Sigmoid colon (tissue), 7 donors: ENCODE data around the gene LONP1. TPM values are rescaled to one million over a fixed set of nuclear protein-coding genes. Genes with fewer than 3 reads are reported as not detected.

Experiments used
- DNase-seq: peaks from one replicate; pipeline ENCODE4 v3.0.0-alpha.2; 2019
- H3K27ac ChIP-seq, 4 donors: fragments of 200-600 bp; sonication (generic); one replicate each; pipeline ENCODE4 v1.5.1; 2016 to 2019; ENCODE audit warnings: mild to moderate bottlenecking in 1 of 4
- H3K27me3 ChIP-seq, 3 donors: fragments of 200-600 bp; sonication (generic); one replicate each; pipeline ENCODE4 v1.5.1; 2019; ENCODE audit warnings: mild to moderate bottlenecking in 1 of 3
- H3K36me3 ChIP-seq, 4 donors: fragments of 200-600 bp; sonication (generic); one replicate each; pipeline ENCODE4 v1.5.1; 2016 to 2019
- H3K4me1 ChIP-seq, 4 donors: fragments of 200-600 bp; sonication (generic); one replicate each; pipeline ENCODE4 v1.5.1; 2017 to 2019
- H3K4me3 ChIP-seq, 4 donors: fragments of 200-600 bp; sonication (generic); one replicate each; pipeline ENCODE4 v1.5.1; 2017 to 2019; ENCODE audit warnings: mild to moderate bottlenecking in 2 of 4, moderate library complexity in 1 of 4
- H3K9me3 ChIP-seq, 4 donors: fragments of 200-600 bp in 3 of 4; sonication (generic) in 3 of 4; one replicate each; pipeline versions ENCODE4 v1.5.1 to v1.6.1; 2013 to 2019
- EP300 ChIP-seq, 4 donors: sonication (generic); formaldehyde crosslinking; IDR thresholded peaks; one replicate each; pipeline ENCODE4 v1.6.1; 2017; ENCODE audit warnings: antibody characterized with exemption in 4 of 4
- POLR2A ChIP-seq, 2 donors: fragments of 450-650 bp; IDR thresholded peaks; one replicate each; pipeline ENCODE4 v1.6.1; 2016; ENCODE audit warnings: antibody characterized with exemption in 2 of 2, mild to moderate bottlenecking in 2 of 2, moderate library complexity in 2 of 2
- POLR2AphosphoS5 ChIP-seq, 4 donors: sonication (generic); formaldehyde crosslinking; IDR thresholded peaks; one replicate each; pipeline ENCODE4 v1.6.1; 2017; ENCODE audit warnings: antibody characterized with exemption in 4 of 4
- WGBS, 2 donors: extraction: QIAGEN DNeasy Blood & Tissue Kit; methylation state at CpG; one replicate each; pipeline ENCODE4 v1.1.7; 2013; 5-methylcytosine and 5-hydroxymethylcytosine counted together
- intact Hi-C: fragments of 100-400 bp; cut with DNase I; formaldehyde crosslinking; loops from one replicate; pipeline ENCODE4 v1.15.1; 2023
- polyA plus RNA-seq, 3 donors: library from polyadenylated mRNA; stranded (reverse); fragments of 200-250 nt; gene quantifications; one replicate each; pipeline ENCODE4 v1.2.3, GENCODE V29; 2013
- total RNA-seq, 4 donors: library from RNA; depleted of rRNA; stranded (reverse); fragments of >200 nt; gene quantifications; one replicate each; pipeline ENCODE4 v1.1.0, GENCODE V29; 2016
- TF ChIP-seq, protein P1 (sequence below), 4 experiments: fragments of 450-650 bp in 3 of 4; fragments of 200-600 bp in 1 of 4; IDR thresholded peaks; one replicate each; pipeline ENCODE4 v1.5.1; 2016 to 2019; ENCODE audit warnings: antibody characterized with exemption in 4 of 4, mild to moderate bottlenecking in 3 of 4, moderate library complexity in 2 of 4
- donor health status: healthy with polysubstance abuse.
- donor health status: Bipolar disorder and iron deficiency.
- donor health status: healthy.

LONP1 gene
- total and polyA plus RNA-seq, 7 donors: 24.0 to 62.6 (median 31.1) TPM

DNA sequence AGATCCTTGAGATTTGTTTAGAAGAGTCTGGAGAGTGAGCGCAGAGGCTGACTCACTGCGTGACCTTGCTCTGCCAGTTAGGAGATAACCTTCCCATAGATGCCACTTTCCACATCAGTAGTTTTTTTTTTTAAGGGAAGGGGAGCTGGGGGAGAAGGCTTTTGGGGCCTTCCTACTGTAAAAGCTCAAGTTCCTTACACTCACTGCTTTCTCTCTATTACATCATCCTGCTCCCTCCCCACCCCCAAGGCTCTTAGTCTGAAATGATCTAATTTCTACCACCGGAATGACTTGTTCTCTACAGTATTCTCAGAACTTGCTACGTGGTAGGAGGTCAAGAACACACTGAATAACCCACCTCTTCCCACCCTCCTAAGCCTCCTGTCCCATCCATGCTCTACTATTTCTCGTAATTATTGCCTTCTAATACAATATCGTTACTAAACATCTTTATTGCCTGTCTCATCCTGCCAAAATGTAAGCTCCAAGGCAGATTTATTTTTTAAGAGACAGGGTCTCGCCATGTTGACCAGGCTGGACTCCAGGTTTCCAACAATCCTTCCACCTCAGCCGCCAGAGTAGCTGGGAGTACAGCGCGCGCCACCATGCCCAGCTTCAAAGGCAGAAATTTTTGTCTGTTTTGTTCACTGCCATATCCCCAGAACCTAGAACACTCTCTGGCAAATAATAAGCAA lies 1.2 kb downstream of the LONP1 start:
- H3K4me3 ChIP-seq: peak overlapping the region; percentile 70 to 94 (median 92)
- H3K4me1 ChIP-seq: peaks cover 0 to 30% (median 26%) of the 10 kb centered on the region in 4 donors
- no peaks in the 10 kb centered on the region for H3K9me3 ChIP-seq
- H3K27ac ChIP-seq: peak overlapping the region; percentile 89 to 97 (median 97)
- peaks cover 0 to 12% (median under 1%) of the 10 kb centered on the region in 4 donors for H3K36me3 ChIP-seq
- H3K27me3 ChIP-seq: no peaks in the 10 kb centered on the region
- WGBS, 2 donors: 26 to 33% methylated on average over 11 of the region's 11 CpGs
- no peak for DNase-seq
- TF ChIP-seq, protein P1, sequence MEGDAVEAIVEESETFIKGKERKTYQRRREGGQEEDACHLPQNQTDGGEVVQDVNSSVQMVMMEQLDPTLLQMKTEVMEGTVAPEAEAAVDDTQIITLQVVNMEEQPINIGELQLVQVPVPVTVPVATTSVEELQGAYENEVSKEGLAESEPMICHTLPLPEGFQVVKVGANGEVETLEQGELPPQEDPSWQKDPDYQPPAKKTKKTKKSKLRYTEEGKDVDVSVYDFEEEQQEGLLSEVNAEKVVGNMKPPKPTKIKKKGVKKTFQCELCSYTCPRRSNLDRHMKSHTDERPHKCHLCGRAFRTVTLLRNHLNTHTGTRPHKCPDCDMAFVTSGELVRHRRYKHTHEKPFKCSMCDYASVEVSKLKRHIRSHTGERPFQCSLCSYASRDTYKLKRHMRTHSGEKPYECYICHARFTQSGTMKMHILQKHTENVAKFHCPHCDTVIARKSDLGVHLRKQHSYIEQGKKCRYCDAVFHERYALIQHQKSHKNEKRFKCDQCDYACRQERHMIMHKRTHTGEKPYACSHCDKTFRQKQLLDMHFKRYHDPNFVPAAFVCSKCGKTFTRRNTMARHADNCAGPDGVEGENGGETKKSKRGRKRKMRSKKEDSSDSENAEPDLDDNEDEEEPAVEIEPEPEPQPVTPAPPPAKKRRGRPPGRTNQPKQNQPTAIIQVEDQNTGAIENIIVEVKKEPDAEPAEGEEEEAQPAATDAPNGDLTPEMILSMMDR (IDR thresholded peaks at IDR 0.05): no peak
- no peak for TF ChIP-seq POLR2A (IDR thresholded peaks at IDR 0.05)
- TF ChIP-seq POLR2AphosphoS5 (IDR thresholded peaks at IDR 0.05): no peak
- TF ChIP-seq EP300 (IDR thresholded peaks at IDR 0.05): no peak
- intact Hi-C loops: no loop called here

DNA sequence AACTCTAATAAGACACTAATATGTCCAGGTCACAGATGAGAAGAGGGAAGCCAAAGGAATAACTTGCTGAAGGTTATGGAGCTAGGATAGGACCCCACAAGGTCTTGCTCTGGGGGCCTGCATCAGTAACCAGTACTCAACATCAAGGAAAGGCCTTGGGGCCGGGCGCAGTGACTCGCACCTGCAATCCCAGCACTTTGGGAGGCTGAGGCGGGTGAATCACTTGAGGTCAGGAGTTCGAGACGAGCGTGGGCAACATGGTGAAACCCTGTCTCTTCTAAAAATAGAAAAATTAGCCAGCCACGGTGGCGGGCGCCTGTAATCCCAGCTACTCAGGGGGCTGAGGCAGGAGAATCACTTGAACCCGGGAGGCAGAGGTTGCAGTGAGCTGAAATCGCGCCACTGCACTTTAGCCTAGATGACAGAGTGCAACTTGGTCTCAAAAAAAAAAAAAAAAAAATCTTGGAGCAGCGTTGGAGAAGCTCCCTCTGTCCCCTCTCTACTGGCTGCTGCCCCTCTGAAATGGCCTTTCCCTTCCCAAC lies 1.8 kb downstream of the LONP1 start:
- H3K27ac ChIP-seq: peak overlapping the region in 2 of 4 donors; percentile 97
- intact Hi-C loops: no loop called here
- H3K4me1 ChIP-seq: peaks cover 0 to 30% (median 26%) of the 10 kb centered on the region in 4 donors
- no peak for DNase-seq
- no peaks in the 10 kb centered on the region for H3K27me3 ChIP-seq
- H3K36me3 ChIP-seq: peaks cover 0 to 19% (median 4%) of the 10 kb centered on the region in 4 donors
- H3K9me3 ChIP-seq: no peaks in the 10 kb centered on the region
- TF ChIP-seq EP300 (IDR thresholded peaks at IDR 0.05) (no peak), POLR2A (IDR thresholded peaks at IDR 0.05) (no peak), POLR2AphosphoS5 (IDR thresholded peaks at IDR 0.05) (no peak)
- TF ChIP-seq, protein P1 (IDR thresholded peaks at IDR 0.05): no peak
- H3K4me3 ChIP-seq: no peak overlapping the region
- 75 to 78% methylated on average over 14 of the region's 14 CpGs for WGBS, 2 donors

DNA sequence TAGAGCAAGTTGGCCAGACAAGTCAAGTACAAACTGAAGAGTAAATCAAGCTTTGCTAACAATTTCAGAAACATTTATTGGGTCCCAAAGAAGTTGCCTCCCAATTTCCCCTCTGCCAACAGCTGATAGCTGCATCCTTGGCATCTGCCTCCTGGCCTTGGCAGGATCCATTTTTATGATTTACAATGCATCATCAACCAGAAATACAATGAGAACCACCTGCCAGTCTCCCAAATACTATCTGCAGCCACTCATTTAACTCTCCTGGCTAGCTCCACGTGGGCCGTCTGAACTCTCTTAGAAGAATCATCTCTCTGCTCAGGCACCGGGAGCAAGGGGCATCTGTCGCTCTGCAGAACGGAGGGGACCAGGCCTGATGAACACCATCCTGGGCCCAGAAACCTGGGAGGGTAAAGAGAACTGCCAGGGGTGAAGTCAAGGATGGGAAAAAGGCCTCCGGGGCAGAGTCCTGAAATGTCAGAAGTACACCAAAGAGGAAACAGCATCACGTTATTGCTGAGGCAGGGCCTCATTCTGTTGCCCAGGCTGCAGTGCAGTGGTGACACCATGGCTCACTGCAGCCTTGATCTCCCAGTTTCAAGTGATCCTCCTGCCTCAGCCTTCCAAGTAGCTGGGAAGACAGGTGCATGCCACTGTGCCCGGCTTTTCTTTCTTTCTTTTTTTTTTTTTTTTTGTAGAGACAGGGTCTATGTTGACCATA lies 2.6 kb downstream of the LONP1 start:
- intact Hi-C loops: no loop called here
- Histone ChIP-seq H3K36me3 (peaks cover 0 to 26% (median 11%) of the 10 kb centered on the region in 4 donors), H3K27ac (no peak overlapping the region), H3K4me3 (no peak overlapping the region), H3K27me3 (no peaks in the 10 kb centered on the region), H3K4me1 (peaks cover 0 to 30% (median 26%) of the 10 kb centered on the region in 4 donors), H3K9me3 (no peaks in the 10 kb centered on the region)
- TF ChIP-seq POLR2AphosphoS5 (IDR thresholded peaks at IDR 0.05) (no peak), EP300 (IDR thresholded peaks at IDR 0.05) (no peak), POLR2A (IDR thresholded peaks at IDR 0.05) (no peak)
- TF ChIP-seq, protein P1 (IDR thresholded peaks at IDR 0.05): no peak
- no peak for DNase-seq
- 84 to 87% methylated on average over 8 of the region's 8 CpGs for WGBS, 2 donors

DNA sequence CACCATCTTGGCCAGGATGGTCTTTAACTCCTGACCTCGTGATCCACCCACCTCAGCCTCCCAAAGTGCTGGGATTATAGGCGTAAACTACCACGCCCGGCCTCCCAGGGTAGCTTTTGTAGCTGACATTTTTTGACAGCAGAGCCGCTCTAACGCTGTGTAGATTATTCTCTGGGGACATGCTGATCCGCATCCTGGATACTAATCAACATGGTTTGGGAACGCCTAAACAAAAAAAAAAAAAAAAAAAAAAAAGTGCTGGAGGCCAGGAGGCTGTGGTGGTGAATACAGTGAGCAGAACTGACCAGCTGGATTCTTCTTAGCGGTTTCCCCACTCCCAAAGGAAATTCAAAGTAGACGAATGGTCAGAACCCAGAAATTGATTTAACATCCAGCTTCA lies 5.1 kb downstream of the LONP1 start:
- peaks cover 0 to 30% (median 20%) of the 10 kb centered on the region in 4 donors for H3K4me1 ChIP-seq
- DNase-seq: no peak
- peaks cover 0 to 52% (median 31%) of the 10 kb centered on the region in 4 donors for H3K36me3 ChIP-seq
- H3K27ac ChIP-seq: no peak overlapping the region
- H3K9me3 ChIP-seq: no peaks in the 10 kb centered on the region
- H3K4me3 ChIP-seq: no peak overlapping the region
- intact Hi-C loops: no loop called here
- WGBS, 2 donors: 90 to 95% methylated on average over 10 of the region's 10 CpGs
- TF ChIP-seq, protein P1 (IDR thresholded peaks at IDR 0.05): no peak
- no peaks in the 10 kb centered on the region for H3K27me3 ChIP-seq
